B cell (primary cell): Measurements from ENCODE around the gene FGF8.

Experiments used
- CTCF ChIP-seq: fragments of 200-600 bp; IDR thresholded peaks from one replicate; pipeline ENCODE4 v1.8.0; 2022; ENCODE audit warnings: antibody characterized with exemption, mild to moderate bottlenecking
- EZH2 ChIP-seq: IDR thresholded peaks from 2 replicates; pipeline ENCODE4 v1.6.1; 2012; ENCODE audit warnings: borderline replicate concordance, low read depth, mild to moderate bottlenecking, moderate library complexity, low read length; ENCODE audit not compliant: insufficient read depth, poor library complexity, severe bottlenecking

GRCh38 chr10:101766306-101766705, 9.6 kb downstream of the FGF8 start:
- no peak for TF ChIP-seq EZH2
- TF ChIP-seq CTCF, result no peak
